Measurements from ENCODE around the gene B3GALT2. TPM values are rescaled to one million over a fixed set of nuclear protein-coding genes. Genes with fewer than 3 reads are reported as not detected.

The B3GALT2 gene
- total and polyA plus RNA-seq, 2 of the 13 experiments (the other 11 are each of a cell fraction or from before 2014, with no cell fraction given), result not detected

DNA sequence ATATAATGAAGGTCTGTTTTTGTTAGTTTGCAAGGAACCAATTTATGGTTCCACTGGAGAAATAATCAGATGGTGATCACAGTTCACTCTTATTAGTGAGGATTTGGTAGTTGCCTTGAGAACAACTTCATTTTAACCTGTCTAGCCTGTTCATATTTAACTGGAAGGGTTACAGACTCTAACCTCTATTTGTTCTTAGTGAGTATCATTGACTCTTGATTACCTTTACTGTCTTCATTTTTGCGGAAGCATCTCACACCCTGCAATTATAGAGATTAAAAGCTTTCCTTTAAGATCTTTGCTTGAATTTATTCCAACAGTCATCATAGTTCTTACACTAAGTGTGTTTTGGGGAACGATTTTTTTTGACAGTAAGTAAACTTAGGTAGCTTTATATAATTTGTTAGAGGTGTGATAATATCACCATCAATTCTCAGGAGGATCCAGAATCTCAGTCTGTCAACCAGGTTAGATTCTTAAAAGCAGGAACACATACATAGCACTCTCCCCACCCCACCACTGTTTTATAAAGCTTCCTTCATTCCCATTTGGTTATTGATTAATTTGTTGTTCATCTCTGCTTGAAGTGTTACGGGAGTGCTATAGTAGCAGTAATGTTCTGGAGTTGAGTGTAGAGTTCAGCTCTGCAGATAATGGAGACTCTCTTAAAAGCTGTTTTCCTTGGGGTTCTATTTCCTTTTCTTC is 30.1 kb downstream of the B3GALT2 start (continued):
- no peak for TF ChIP-seq CHD4 (IDR thresholded peaks at IDR 0.05; ENCODE audit: borderline replicate concordance, low read length)
- no peak for TF ChIP-seq KDM2A (CRISPR knock-in tag; IDR thresholded peaks at IDR 0.05; ENCODE audit: borderline replicate concordance, low read depth)
- TF ChIP-seq, protein P1, sequence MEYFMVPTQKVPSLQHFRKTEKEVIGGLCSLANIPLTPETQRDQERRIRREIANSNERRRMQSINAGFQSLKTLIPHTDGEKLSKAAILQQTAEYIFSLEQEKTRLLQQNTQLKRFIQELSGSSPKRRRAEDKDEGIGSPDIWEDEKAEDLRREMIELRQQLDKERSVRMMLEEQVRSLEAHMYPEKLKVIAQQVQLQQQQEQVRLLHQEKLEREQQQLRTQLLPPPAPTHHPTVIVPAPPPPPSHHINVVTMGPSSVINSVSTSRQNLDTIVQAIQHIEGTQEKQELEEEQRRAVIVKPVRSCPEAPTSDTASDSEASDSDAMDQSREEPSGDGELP (IDR thresholded peaks at IDR 0.05; ENCODE audit: borderline replicate concordance, low read depth), result no peak
- TF ChIP-seq ZFP62 (CRISPR knock-in tag; IDR thresholded peaks at IDR 0.05), result no peak

DNA sequence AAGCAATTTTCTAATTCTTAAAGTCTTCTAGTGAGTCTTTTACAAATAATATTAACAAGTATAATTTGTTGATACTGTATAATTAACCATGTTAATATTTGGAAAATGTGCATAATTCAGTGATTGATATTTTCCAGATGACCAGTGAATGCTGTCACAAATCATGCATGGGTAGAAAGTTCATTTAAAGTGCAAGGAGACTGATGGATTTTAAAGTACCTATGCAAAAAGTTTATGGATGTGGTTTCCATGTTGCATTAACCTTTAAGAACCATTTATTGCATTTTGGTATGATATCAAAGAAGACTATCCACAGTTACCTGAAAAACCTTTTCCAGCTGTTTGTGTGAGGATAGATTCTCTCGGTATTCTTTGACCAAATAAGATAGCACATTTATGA is 41.4 kb downstream of the B3GALT2 start:
- Histone ChIP-seq H3K9me3 (ENCODE audit: low read length) (no peaks in the 10 kb centered on the region), H4K20me1 (ENCODE audit: insufficient read depth, low read length) (no peaks in the 10 kb centered on the region), H3K4me1 (ENCODE audit: insufficient read depth, low read length) (no peaks in the 10 kb centered on the region), H3K4me2 (ENCODE audit: low read depth, low read length) (no peak overlapping the region), H3K79me2 (ENCODE audit: insufficient read depth, low read length) (no peaks in the 10 kb centered on the region), H2AFZ (ENCODE audit: low read length) (no peak overlapping the region), H3K4me3 (replicated peaks in 1 of 3; ENCODE audit: insufficient read depth in 1 of 3, low read depth in 2 of 3, low read length in 3 of 3) (no peak overlapping the region), H3K36me3 (replicated peaks in 1 of 2; ENCODE audit: control insufficient read depth in 1 of 2, insufficient read depth in 2 of 2, low read length in 2 of 2) (peaks cover 5 to 58% of the 10 kb centered on the region in 2 experiments), H3K27me3 (ENCODE audit: control insufficient read depth in 1 of 2, insufficient read depth in 2 of 2, low read length in 2 of 2) (no peaks in the 10 kb centered on the region), H3K27ac (ENCODE audit: extremely low read length, insufficient read depth, low read length) (no peak overlapping the region), H3K9ac (ENCODE audit: insufficient read depth, low read depth, low read length) (no peak overlapping the region)
- DNase-seq (ENCODE audit: low spot score), result no peak
- in situ Hi-C loops (cut with HindIII; ENCODE audit: extremely low pct_ligation_motif_present, low pct_unique_long_range_greater_than_20kb), result no loop called here
- ChIA-PET POLR2A (no interaction called here), CTCF (ENCODE audit: low intra/inter-chr PET ratio, low total read pairs) (no interaction called here)
- WGBS (ENCODE audit: low lambda C conversion rate), result 100% methylated on average over 1 of the region's 1 CpG
- ATAC-seq, result no peak
- TF ChIP-seq, protein P2, sequence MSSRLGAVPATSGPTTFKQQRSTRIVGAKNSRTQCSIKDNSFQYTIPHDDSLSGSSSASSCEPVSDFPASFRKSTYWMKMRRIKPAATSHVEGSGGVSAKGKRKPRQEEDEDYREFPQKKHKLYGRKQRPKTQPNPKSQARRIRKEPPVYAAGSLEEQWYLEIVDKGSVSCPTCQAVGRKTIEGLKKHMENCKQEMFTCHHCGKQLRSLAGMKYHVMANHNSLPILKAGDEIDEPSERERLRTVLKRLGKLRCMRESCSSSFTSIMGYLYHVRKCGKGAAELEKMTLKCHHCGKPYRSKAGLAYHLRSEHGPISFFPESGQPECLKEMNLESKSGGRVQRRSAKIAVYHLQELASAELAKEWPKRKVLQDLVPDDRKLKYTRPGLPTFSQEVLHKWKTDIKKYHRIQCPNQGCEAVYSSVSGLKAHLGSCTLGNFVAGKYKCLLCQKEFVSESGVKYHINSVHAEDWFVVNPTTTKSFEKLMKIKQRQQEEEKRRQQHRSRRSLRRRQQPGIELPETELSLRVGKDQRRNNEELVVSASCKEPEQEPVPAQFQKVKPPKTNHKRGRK (CRISPR knock-in tag; IDR thresholded peaks at IDR 0.05), result no peak
- TF ChIP-seq SP2 (CRISPR knock-in tag; IDR thresholded peaks at IDR 0.05) (no peak), KLF6 (CRISPR knock-in tag; IDR thresholded peaks at IDR 0.05) (no peak)
- TF ChIP-seq, protein P3, sequence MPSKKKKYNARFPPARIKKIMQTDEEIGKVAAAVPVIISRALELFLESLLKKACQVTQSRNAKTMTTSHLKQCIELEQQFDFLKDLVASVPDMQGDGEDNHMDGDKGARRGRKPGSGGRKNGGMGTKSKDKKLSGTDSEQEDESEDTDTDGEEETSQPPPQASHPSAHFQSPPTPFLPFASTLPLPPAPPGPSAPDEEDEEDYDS (CRISPR knock-in tag; IDR thresholded peaks at IDR 0.05), result no peak
- intact Hi-C loops (cut with micrococcal nuclease; ENCODE audit: unreplicated experiment), result no loop called here
- BruUV-seq (replicated peaks), result no TSS peak
- no peak for FAIRE-seq

Data from HepG2 (cell line).